Measurements from ENCODE around the gene FADS2. TPM values are rescaled to one million over a fixed set of nuclear protein-coding genes. Genes with fewer than 3 reads are reported as not detected.

FADS2 gene
- total and polyA plus RNA-seq, 10 of the 15 experiments (the other 5 are each of a cell fraction or from before 2014, with no cell fraction given) = 3.3 to 313 (median 149) TPM

- DNase-seq (ENCODE audit: low read depth, low spot score) (no peak), FAIRE-seq (no peak), ATAC-seq (no peak)
- ChIA-PET POLR2A (interaction anchor here (1.1 to 1.3 kb wide), 3 partner anchors 14 to 22 kb away, joined by 3 to 6 read pairs (median 6); no protein-coding TSS in a partner anchor), CTCF (interaction anchor here (1.2 to 10.8 kb wide), 3 partner anchors 14 to 24 kb away, joined by 3 to 141 read pairs (median 4); partner anchors contain the start of gene FADS2), SMC1A (ENCODE audit: uncharacterized antibody, unreplicated experiment) (interaction anchor here (1.3 kb wide), 2 partner anchors 12 to 22 kb away, joined by 3 to 4 read pairs; no protein-coding TSS in a partner anchor), RAD21 (ENCODE audit: unreplicated experiment) (no interaction called here)
- H3K4me1 ChIP-seq (ENCODE audit: control insufficient read depth, insufficient read depth, low read length) = no peaks in the 10 kb centered on the region; the same call in 1 of the 2 replicates
- TF ChIP-seq ZNF274 (IDR thresholded peaks at IDR 0.05; ENCODE audit: insufficient read depth, insufficient read length) = no peak
- TF ChIP-seq TARDBP (IDR thresholded peaks at IDR 0.05; ENCODE audit: borderline replicate concordance) = no peak
- no peak overlapping the region for H2AFZ ChIP-seq (ENCODE audit: control insufficient read depth, low read depth, low read length)
- H3K27ac ChIP-seq (ENCODE audit: control insufficient read depth, insufficient read depth) = no peak overlapping the region
- H3K4me3 ChIP-seq = no peak overlapping the region
- BruUV-seq (replicated peaks) = no TSS peak
- no peaks in the 10 kb centered on the region for H3K9me3 ChIP-seq (replicated peaks; ENCODE audit: control insufficient read depth, insufficient read depth, low read length)
- H3K27me3 ChIP-seq (replicated peaks in 1 of 2; ENCODE audit: control insufficient read depth in 2 of 2, insufficient read depth in 2 of 2, low read length in 1 of 2) = no peaks in the 10 kb centered on the region
- WGBS (ENCODE audit: insufficient coverage, insufficient replicate concordance, low lambda C conversion rate, missing lambda C conversion rate) = 63% methylated on average over 5 of the region's 5 CpGs
- peaks cover 21% of the 10 kb centered on the region for H3K79me2 ChIP-seq (ENCODE audit: control insufficient read depth, insufficient read depth, low read length)
- in situ Hi-C loops (cut with MboI) (no loop called here), intact Hi-C loops (cut with micrococcal nuclease; ENCODE audit: unreplicated experiment) (no loop called here)
- H3K36me3 ChIP-seq (ENCODE audit: control insufficient read depth in 2 of 2, insufficient read depth in 2 of 2, low read length in 1 of 2) = peaks cover 0 to 8% of the 10 kb centered on the region in 2 experiments; a peak in 2 of 4 replicates
- H3K9ac ChIP-seq (ENCODE audit: control insufficient read depth, insufficient read depth, low read length) = no peak overlapping the region
- no peaks in the 10 kb centered on the region for H4K20me1 ChIP-seq (ENCODE audit: control insufficient read depth, insufficient read depth)
- no peak overlapping the region for H3K4me2 ChIP-seq (ENCODE audit: control insufficient read depth, insufficient read depth)
Observed at GRCh38 chr11:61811831-61812230, 16.3 kb upstream of the FADS2 start.

- ChIA-PET RAD21 (ENCODE audit: unreplicated experiment) (interaction anchor here (3.1 kb wide), 1 partner anchor 14 kb away, joined by 51 read pairs; no protein-coding TSS in a partner anchor), SMC1A (ENCODE audit: uncharacterized antibody, unreplicated experiment) (interaction anchor here (1.3 to 2.7 kb wide), 3 partner anchors 10 to 21 kb away, joined by 3 to 9 read pairs (median 4); no protein-coding TSS in a partner anchor), POLR2A (interaction anchor here (0.5 to 9.9 kb wide), 10 partner anchors 13 to 787 kb away, joined by 3 to 167 read pairs (median 6); partner anchors contain the start of genes FADS2, FEN1 and TMEM258), CTCF (interaction anchor here (1.2 to 10.8 kb wide), 3 partner anchors 15 to 21 kb away, joined by 3 to 141 read pairs (median 11); partner anchors contain the start of gene FADS2)
- H3K9ac ChIP-seq (ENCODE audit: control insufficient read depth, insufficient read depth, low read length) = no peak overlapping the region
- peaks cover 3% of the 10 kb centered on the region; the same call in 1 of the 2 replicates for H3K4me1 ChIP-seq (ENCODE audit: control insufficient read depth, insufficient read depth, low read length)
- no peaks in the 10 kb centered on the region for H4K20me1 ChIP-seq (ENCODE audit: control insufficient read depth, insufficient read depth)
- H3K4me3 ChIP-seq = no peak overlapping the region
- intact Hi-C loops (cut with micrococcal nuclease; ENCODE audit: unreplicated experiment) = no loop called here
- no peaks in the 10 kb centered on the region for H3K9me3 ChIP-seq (replicated peaks; ENCODE audit: control insufficient read depth, insufficient read depth, low read length)
- ATAC-seq (no peak), DNase-seq (ENCODE audit: low read depth, low spot score) (no peak), FAIRE-seq (no peak)
- peaks cover 21% of the 10 kb centered on the region for H3K79me2 ChIP-seq (ENCODE audit: control insufficient read depth, insufficient read depth, low read length)
- no peak overlapping the region for H3K27ac ChIP-seq (ENCODE audit: control insufficient read depth, insufficient read depth)
- WGBS (ENCODE audit: insufficient coverage, insufficient replicate concordance, low lambda C conversion rate, missing lambda C conversion rate) = 85% methylated on average over 4 of the region's 4 CpGs
- in situ Hi-C loops (cut with MboI) = no loop called here
- BruUV-seq (replicated peaks) = no TSS peak
- peaks cover 0 to 5% of the 10 kb centered on the region in 2 experiments; a peak in 2 of 4 replicates for H3K36me3 ChIP-seq (ENCODE audit: control insufficient read depth in 2 of 2, insufficient read depth in 2 of 2, low read length in 1 of 2)
- no peak overlapping the region for H3K4me2 ChIP-seq (ENCODE audit: control insufficient read depth, insufficient read depth)
- no peaks in the 10 kb centered on the region for H3K27me3 ChIP-seq (replicated peaks in 1 of 2; ENCODE audit: control insufficient read depth in 2 of 2, insufficient read depth in 2 of 2, low read length in 1 of 2)
- H2AFZ ChIP-seq (ENCODE audit: control insufficient read depth, low read depth, low read length) = no peak overlapping the region
- TF ChIP-seq NR2C2 (IDR thresholded peaks at IDR 0.05; ENCODE audit: borderline replicate concordance, control insufficient read depth, insufficient read length, low read depth) (no peak), CREB1 (IDR thresholded peaks at IDR 0.05; ENCODE audit: low read depth) (no peak), RUNX3 (IDR thresholded peaks at IDR 0.05; ENCODE audit: low read length) (no peak), SMAD5 (IDR thresholded peaks at IDR 0.05; ENCODE audit: low read depth) (no peak), DPF2 (IDR thresholded peaks at IDR 0.05) (no peak), FOS (IDR thresholded peaks at IDR 0.05; ENCODE audit: borderline replicate concordance, extremely low read depth, insufficient read length) (no peak), ATF2 (IDR thresholded peaks at IDR 0.05; ENCODE audit: low read length) (no peak), MAX (IDR thresholded peaks at IDR 0.05; ENCODE audit: low read depth, low read length) (no peak), ZNF274 (IDR thresholded peaks at IDR 0.05; ENCODE audit: insufficient read depth, insufficient read length) (no peak), CHD4 (IDR thresholded peaks at IDR 0.05) (no peak), USF2 (IDR thresholded peaks at IDR 0.05; ENCODE audit: borderline replicate concordance, low read depth, low read length) (no peak)
Observed at GRCh38 chr11:61812736-61813411, 15.2 kb upstream of the FADS2 start.

Data from GM12878 (cell line).